NCI-H526 (cell line): ENCODE measurements around the gene ATF4.
"Not testable (repeated sequence)": the region's sequence is repeated elsewhere in the genome, so short reads cannot be mapped to it uniquely, and the experiment has no call there.

Source experiments
- DNase-seq, 2 experiments: peaks; one replicate each; lab custom pipeline; 2025; lab: John Stamatoyannopoulos, UW

Gene ATF4

GRCh38 chr22:39489094-39490068 is 31.0 kb upstream of the ATF4 start:
- no peak for DNase-seq

- peak; percentile 40 to 69 for DNase-seq
Measured at GRCh38 chr22:39490135-39490798, 30.1 kb upstream of the ATF4 start.

GRCh38 chr22:39490966-39491680 is 29.2 kb upstream of the ATF4 start:
- no peak for DNase-seq

- no peak for DNase-seq
Measured at GRCh38 chr22:39491696-39492095, 28.7 kb upstream of the ATF4 start.

GRCh38 chr22:39492186-39492585 is 28.2 kb upstream of the ATF4 start:
- DNase-seq = no peak

- no peak for DNase-seq
Measured at GRCh38 chr22:39493759-39494158, 26.6 kb upstream of the ATF4 start.

GRCh38 chr22:39494471-39495120 is 25.8 kb upstream of the ATF4 start:
- DNase-seq = no peak

GRCh38 chr22:39496131-39496838 is 24.1 kb upstream of the ATF4 start:
- DNase-seq = peak; percentile 28 to 85

GRCh38 chr22:39497429-39497828 is 22.9 kb upstream of the ATF4 start:
- DNase-seq = no peak

GRCh38 chr22:39498368-39498767 is 22.0 kb upstream of the ATF4 start:
- no peak for DNase-seq

- no peak for DNase-seq
Measured at GRCh38 chr22:39498802-39499201, 21.6 kb upstream of the ATF4 start.

- DNase-seq = no peak
Measured at GRCh38 chr22:39500101-39500500, 20.3 kb upstream of the ATF4 start.

- no peak for DNase-seq
Measured at GRCh38 chr22:39501644-39502108, 18.7 kb upstream of the ATF4 start.

- DNase-seq = peak; percentile 88 to 95
Measured at GRCh38 chr22:39502109-39502788, 18.1 kb upstream of the ATF4 start, which contains the start of gene MIEF1. TSS of gene MIEF1 (plus strand) at chr22:39502290. CDS start at chr22:39511295, 9,005 bp downstream.

- no peak for DNase-seq
Measured at GRCh38 chr22:39502789-39503409, 17.5 kb upstream of the ATF4 start.

- no peak for DNase-seq
Measured at GRCh38 chr22:39503630-39504029, 16.7 kb upstream of the ATF4 start.

GRCh38 chr22:39504071-39504470 is 16.3 kb upstream of the ATF4 start:
- no peak for DNase-seq

- not testable (repeated sequence) for DNase-seq
Measured at GRCh38 chr22:39507021-39507420, 13.3 kb upstream of the ATF4 start.

- DNase-seq = no peak
Measured at GRCh38 chr22:39508393-39508792, 12.0 kb upstream of the ATF4 start.

GRCh38 chr22:39510529-39511149 is 9.7 kb upstream of the ATF4 start:
- DNase-seq = no peak
